GM19351 (cell line): ENCODE results near the gene NQO2.
"Not testable (repeated sequence)": the region's sequence is repeated elsewhere in the genome, so short reads cannot be mapped to it uniquely, and the experiment has no call there.

Experiments
- ATAC-seq: cut with Tn5 transposase; IDR thresholded peaks from one replicate; pipeline ENCODE4 v1.9.1; 2021; ENCODE audit warnings: mild to moderate bottlenecking, moderate library complexity; ENCODE audit not compliant: unreplicated experiment

NQO2 gene

DNA sequence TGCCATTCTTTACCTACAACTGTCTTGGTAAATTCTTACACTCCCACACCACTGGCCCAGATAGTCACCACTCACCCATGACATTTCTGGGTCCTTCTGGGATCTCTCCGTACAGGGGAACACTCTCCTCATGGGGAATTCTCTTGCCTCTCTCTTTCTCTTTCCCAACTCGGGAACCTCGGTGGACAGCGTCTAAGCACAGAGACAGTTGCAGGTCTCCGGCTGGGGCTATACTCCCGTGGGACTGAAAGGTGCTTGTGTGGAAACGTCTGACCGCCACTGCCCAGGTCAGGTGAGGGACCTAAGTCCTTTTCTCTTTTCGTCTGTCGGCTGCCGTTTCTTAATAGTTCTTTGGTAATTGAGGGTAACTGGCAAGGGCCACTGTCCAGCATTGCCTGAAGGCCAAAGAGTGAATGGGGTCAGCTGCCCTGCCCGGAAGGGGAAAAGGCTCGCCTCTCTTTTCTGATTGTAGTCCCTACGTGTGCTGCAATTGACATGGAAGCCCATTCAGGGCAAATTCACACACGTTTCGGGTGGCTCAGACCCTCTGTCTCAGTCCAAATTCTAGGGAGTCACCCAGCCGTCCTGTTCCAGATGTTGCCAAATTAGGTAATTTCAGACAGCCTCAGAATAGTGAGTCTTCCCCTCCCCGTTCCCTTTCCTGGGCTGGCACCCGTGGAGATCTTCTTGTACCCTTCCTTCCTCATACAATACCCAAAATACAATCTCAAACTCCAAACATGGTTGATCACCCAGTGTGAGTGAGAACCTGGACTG is 37.4 kb downstream of the NQO2 start:
- ATAC-seq = no peak

GRCh38 chr6:3037638-3038365 is 38.1 kb downstream of the NQO2 start:
- ATAC-seq = no peak

DNA sequence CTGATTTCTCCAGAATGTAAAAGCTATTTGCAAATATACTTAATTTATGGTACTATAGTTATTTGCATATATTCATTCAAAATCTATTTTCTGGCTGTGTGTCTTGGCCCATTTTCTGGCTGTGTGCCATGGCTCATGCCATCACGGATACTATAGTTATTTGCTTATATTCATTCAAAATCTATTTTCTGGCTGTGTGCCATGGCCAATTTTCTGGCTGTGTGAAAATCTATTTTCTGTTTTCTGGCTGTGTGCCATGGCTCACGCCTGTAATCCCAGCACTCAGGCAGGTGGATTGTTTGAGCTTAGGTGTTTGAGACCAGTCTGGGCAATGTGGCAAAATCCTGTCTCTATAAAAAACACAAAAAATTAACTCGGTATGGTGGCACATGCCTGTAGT is 39.7 kb downstream of the NQO2 start:
- no peak for ATAC-seq

GRCh38 chr6:3041147-3041546 is 41.5 kb downstream of the NQO2 start:
- ATAC-seq = no peak

- no peak for ATAC-seq
Measured at GRCh38 chr6:3041606-3042005, 41.9 kb downstream of the NQO2 start.

- no peak for ATAC-seq
Measured at GRCh38 chr6:3045369-3045768, 45.7 kb downstream of the NQO2 start.

GRCh38 chr6:3045777-3046176 is 46.1 kb downstream of the NQO2 start:
- no peak for ATAC-seq

DNA sequence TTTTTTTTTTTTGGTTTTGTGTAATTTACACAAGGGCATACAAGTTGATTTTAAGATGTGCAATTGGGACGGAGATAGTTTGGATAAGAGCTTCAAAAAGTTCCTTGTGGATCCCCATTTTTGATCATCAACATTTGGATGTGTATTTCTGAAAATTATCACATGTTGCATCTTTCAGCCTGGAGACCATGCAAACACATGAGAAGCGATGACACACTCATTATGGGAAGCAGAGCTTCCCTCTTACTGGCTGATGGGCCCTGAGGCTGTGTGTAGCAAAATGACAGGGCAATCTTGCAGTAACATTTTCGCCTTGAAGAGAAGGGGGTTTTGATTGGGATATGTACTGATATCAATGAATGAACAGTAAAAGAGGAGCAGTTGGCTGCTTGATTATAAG is 46.6 kb downstream of the NQO2 start:
- no peak for ATAC-seq

GRCh38 chr6:3048009-3048408 is 48.3 kb downstream of the NQO2 start:
- ATAC-seq = not testable (repeated sequence)

DNA sequence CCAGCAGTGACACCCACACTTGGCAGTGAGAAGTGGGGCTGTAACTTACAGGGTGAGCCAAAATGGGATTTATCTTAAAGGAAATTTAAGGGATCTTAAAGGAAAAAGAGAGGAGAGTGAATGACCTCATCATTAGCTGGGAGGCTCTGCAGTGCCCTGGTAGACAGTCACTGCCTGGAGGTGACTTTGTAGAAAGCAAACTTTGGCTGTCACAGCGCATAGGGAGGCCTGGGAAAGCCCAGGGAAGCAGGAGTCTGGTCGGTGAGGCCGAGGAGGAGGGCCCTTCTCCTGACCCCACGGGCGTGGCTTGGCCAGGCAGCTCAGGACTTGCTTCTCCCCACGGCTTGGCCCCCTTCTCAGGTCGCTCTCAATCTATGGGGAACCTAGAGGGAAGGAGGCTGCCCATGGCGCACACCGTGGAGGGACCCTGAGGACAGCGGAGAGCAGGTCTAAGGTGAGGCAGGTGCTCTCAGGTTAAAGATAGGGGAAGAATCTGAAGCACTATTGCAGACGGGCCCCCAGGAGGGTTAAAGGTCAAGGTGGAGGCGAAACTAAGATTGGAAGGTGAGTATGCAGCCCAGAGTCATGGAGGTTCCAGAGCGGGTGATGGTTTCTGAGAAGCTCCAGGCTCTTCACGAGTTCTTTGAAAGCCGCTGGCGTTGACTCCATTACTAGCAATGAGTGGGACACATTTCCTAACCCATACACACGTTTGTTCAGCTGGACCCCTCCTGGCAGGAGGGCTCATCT is 53.0 kb downstream of the NQO2 start:
- ATAC-seq = no peak

DNA sequence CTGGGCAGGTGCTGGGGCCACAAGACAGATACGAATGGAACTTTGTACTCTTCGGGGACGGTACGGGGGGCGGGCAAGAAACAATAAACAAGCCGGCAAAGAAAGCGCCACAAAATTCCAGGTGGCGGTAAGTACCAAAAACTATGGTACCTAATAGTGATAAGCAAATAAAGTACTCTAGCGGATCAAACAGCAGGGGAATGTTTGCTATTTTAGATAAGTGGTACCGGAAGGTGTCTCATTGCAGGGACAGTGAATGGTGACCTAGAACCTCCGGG is 53.5 kb downstream of the NQO2 start:
- no peak for ATAC-seq

- not testable (repeated sequence) for ATAC-seq
Measured at GRCh38 chr6:3054229-3055157, 54.8 kb downstream of the NQO2 start.

DNA sequence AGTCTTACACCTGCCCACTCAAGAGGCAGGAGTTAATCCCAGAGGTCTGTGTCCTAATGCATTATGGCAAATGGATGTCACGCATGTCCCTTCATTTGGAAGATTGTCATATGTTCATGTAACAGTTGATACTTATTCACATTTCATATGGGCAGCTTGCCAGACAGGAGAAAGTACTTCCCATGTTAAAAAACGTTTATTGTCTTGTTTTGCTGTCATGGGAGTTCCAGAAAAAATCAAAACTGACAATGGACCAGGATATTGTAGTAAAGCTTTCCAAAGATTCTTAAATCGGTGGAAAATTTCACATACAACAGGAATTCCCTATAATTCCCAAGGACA is 55.4 kb downstream of the NQO2 start:
- not testable (repeated sequence) for ATAC-seq

DNA sequence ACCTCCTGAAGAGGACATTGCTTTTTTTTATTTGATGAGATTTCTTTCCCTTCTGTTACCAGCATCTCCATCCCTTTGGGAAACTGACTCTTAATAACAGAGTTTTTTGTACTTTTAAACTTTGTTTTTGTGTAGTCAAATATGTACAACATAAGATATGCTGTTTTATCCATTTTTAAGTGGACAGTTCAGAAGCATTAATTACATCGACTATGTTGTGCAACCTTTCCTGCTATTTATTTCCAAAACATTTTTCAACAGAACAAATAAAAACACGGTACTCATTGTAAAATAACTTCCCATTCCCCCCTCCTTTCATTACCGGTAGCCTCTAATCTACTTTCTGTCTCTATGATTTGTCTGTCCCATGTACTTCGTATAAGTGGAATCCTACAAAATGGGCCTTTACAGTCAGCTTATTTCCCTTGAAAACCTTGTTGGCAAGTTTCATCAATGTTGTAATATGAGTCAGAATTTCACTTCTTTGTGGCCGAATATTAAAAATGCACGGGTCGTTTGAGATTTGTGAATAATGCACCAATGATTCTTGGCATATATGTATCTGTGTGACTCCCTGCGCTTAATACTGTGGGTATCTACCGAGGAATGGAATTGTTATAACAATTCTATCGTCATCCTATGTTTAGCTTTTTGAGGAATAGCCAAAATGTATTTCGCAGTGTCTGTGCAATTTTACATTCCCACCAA is 57.5 kb downstream of the NQO2 start:
- ATAC-seq = no peak

- no peak for ATAC-seq
Measured at GRCh38 chr6:3058957-3059356, 59.3 kb downstream of the NQO2 start.

DNA sequence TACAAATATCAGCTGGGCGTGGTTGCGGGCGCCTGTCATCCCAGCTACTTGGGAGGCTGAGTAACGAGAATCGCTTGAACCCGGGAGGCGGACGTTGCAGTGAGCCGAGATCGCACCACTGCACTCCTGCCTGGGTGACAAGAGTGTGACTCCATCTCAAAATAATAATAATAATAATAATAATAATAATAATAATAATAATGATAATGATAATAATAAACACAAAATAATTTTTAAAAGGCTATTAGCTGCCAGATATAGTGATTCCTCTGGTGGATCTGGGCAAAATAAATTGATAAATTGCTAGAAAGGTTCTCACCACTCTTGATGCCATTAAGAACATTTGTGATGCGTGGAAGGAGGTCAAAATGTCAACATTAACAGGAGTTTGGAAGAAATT is 60.4 kb downstream of the NQO2 start:
- not testable (repeated sequence) for ATAC-seq

- ATAC-seq = no peak
Measured at GRCh38 chr6:3061501-3061941, 61.8 kb downstream of the NQO2 start.

GRCh38 chr6:3063340-3063732 is 63.6 kb downstream of the NQO2 start:
- ATAC-seq = not testable (repeated sequence)

GRCh38 chr6:3063733-3064700 is 64.3 kb downstream of the NQO2 start:
- peak; percentile 69 for ATAC-seq
